Thoracic aorta (tissue), 2 donors: ENCODE measurements around the gene CELF4. TPM values are rescaled to one million over a fixed set of nuclear protein-coding genes. Genes with fewer than 3 reads are reported as not detected.
A peak's percentile ranks its signal among the peaks of the same experiment; 100 is the strongest.

Experiments
- ATAC-seq: fragments of 150-250 bp; one replicate; pipeline ENCODE4 v1.8.0; 2017; ENCODE audit warnings: low read depth; ENCODE audit not compliant: insufficient number of reproducible peaks, low FRiP score
- DNase-seq: peaks from one replicate; pipeline ENCODE4 v3.0.0-alpha.2; 2020; ENCODE audit warnings: low spot score
- H3K27ac ChIP-seq, 2 donors: fragments of 200-600 bp; sonication (generic); 1 replicate in 1 of 2; 2 replicates in 1 of 2; pipeline ENCODE4 v1.5.1; 2016; ENCODE audit warnings: mild to moderate bottlenecking in 2 of 2, moderate library complexity in 2 of 2
- H3K27me3 ChIP-seq: fragments of 200-600 bp; sonication (generic); replicated peaks from 2 replicates; pipeline ENCODE4 v1.6.0; 2016; ENCODE audit warnings: mild to moderate bottlenecking; ENCODE audit not compliant: insufficient read depth
- H3K36me3 ChIP-seq: fragments of 200-600 bp; sonication (generic); one replicate; pipeline ENCODE4 v1.5.1; 2016
- H3K4me1 ChIP-seq, 2 donors: fragments of 200-600 bp; sonication (generic); 1 replicate in 1 of 2; 2 replicates in 1 of 2; pipeline versions ENCODE4 v1.5.1 to v1.6.0; 2016; ENCODE audit warnings: low read depth in 2 of 2, mild to moderate bottlenecking in 1 of 2; ENCODE audit not compliant: control insufficient read depth in 1 of 2
- H3K4me3 ChIP-seq: fragments of 200-600 bp; sonication (generic); 2 replicates; pipeline ENCODE4 v1.5.1; 2016; ENCODE audit warnings: mild to moderate bottlenecking
- H3K9me3 ChIP-seq: fragments of 200-600 bp; sonication (generic); 2 replicates; pipeline ENCODE4 v1.5.1; 2016
- total RNA-seq, 2 donors: library from RNA; depleted of rRNA; stranded (reverse); fragments of >200 nt; gene quantifications; one replicate each; pipeline versions ENCODE4 v1.1.0 to v1.2.3, GENCODE V29; 2016
- TF ChIP-seq, protein P1 (sequence below): fragments of 200-600 bp; sonication (generic); IDR thresholded peaks from one replicate; pipeline ENCODE4 v1.5.1; 2019; ENCODE audit warnings: antibody characterized with exemption

CELF4 gene
- total RNA-seq, 2 donors from 2014 or later = not detected

DNA sequence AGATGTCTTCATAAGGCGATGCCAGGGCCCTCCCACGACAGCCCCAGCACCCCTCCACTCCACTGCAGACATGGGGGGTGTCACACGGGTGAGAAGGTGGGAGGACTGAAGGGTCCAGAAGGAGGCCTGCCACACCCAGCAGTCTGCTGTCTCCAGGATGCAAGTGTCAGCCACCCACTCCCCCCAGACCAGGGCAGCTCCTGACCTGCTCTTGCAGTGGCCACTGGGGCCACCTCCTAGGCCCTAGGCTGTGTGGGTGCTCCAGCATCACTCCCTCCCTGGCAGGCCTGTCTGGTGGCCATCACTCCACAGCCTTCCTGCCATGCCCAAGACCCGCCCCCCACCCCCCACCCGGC lies 171.0 kb downstream of the CELF4 start:
- no peak for DNase-seq
- no peak overlapping the region for H3K27ac ChIP-seq

DNA sequence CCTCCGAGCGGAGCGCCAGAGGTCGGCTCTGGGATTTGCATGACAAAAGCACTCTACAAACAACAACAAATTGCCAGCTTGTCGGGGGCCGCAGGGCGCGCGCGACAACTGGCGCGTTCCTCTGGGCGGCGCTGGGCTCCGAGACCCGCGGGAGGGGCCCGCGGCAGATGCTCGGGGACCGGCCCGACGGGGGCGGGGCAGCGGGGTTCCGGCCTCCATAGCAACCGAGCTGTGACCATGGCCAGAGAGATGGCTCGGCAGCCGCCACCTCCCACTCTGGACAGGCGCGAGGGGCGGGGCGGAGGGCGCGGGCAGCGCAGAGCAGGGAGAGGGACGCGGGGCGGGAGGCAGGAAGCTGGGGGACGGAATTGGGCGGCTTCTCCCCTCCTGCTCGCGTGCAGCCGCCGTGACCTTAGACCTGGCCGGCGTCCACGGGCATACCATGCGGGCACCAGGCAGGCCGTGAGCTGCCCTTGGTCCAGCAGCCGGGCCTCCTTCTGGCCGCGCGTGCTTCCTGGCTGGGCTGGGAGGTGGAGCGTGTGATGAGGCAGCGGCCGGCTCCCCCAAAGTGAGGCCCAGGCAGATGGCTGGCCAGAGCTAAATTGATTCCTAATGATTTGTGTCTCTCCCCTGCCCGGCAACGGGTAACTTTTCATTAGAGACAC lies 171.5 kb downstream of the CELF4 start:
- no peaks in the 10 kb centered on the region for H3K27me3 ChIP-seq
- H3K4me3 ChIP-seq = peak overlapping the region; percentile 74
- no peaks in the 10 kb centered on the region for H3K36me3 ChIP-seq
- H3K9me3 ChIP-seq = peaks cover 6% of the 10 kb centered on the region
- H3K27ac ChIP-seq = no peak overlapping the region
- DNase-seq (peak; percentile 7), ATAC-seq (peak; percentile 30)
- peaks cover 0 to 5% of the 10 kb centered on the region in 2 donors for H3K4me1 ChIP-seq
- TF ChIP-seq, protein P1, sequence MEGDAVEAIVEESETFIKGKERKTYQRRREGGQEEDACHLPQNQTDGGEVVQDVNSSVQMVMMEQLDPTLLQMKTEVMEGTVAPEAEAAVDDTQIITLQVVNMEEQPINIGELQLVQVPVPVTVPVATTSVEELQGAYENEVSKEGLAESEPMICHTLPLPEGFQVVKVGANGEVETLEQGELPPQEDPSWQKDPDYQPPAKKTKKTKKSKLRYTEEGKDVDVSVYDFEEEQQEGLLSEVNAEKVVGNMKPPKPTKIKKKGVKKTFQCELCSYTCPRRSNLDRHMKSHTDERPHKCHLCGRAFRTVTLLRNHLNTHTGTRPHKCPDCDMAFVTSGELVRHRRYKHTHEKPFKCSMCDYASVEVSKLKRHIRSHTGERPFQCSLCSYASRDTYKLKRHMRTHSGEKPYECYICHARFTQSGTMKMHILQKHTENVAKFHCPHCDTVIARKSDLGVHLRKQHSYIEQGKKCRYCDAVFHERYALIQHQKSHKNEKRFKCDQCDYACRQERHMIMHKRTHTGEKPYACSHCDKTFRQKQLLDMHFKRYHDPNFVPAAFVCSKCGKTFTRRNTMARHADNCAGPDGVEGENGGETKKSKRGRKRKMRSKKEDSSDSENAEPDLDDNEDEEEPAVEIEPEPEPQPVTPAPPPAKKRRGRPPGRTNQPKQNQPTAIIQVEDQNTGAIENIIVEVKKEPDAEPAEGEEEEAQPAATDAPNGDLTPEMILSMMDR = no peak

More for the DNA sequence above, 171.0 kb downstream of the CELF4 start:
- Histone ChIP-seq H3K9me3 (peaks cover 5% of the 10 kb centered on the region), H3K27me3 (no peaks in the 10 kb centered on the region), H3K4me1 (peaks cover 0 to 5% of the 10 kb centered on the region in 2 donors), H3K36me3 (no peaks in the 10 kb centered on the region), H3K4me3 (peak overlapping the region; percentile 74)
- ATAC-seq = no peak
- TF ChIP-seq, protein P1 = no peak

DNA sequence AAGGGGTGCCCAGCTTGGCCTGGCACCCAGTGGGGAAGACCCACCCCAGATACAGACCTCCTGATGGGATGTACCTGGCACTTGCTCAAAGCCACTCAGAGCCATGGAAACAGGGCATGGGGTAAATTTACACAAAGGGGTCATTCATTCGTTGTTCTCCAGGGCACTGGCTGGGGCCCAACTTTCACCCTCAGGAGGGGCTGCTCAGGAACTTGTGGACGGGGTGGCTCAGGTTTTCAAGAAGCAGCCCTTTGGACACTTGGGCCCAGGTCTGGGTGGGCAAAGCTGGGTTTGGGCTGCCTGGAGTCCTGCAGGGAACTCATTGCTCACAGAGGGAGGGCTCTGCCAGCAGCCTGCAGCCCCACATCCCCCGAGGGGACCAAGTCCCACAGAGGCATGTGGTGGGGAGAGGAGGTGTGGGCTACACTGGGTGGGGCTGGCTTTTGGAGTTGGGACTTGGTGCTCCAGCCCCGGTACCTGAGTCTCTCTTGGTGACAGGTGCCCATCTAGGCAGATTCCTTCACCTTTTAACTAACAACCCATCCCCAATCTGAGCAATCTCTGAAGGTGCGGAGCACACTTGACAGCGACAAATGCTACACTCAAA lies 172.3 kb downstream of the CELF4 start:
- H3K4me3 ChIP-seq = peak overlapping the region; percentile 74
- no peak for ATAC-seq

DNA sequence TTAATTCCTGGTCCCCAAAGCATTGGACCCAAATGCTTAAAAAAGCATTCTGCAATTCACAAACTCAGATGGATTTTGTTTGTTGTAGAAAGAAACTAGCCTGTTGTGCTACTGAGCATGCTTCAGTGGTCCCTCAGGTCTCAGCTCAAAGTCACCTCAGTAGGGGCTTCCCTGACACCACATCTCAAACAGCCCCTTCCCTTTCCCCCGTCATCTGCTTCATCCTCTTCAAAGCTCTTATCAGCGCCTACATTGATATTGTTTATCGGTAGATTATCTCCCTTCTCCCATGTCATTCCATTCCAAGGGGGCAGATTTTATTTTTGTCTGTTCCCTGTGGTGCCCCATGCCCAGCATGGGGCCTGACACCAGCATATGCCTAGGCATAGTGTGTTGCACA lies 172.9 kb downstream of the CELF4 start:
- Histone ChIP-seq H3K36me3 (no peaks in the 10 kb centered on the region), H3K4me3 (no peak overlapping the region), H3K27ac (no peak overlapping the region), H3K9me3 (peaks cover 6% of the 10 kb centered on the region), H3K4me1 (peaks cover 0 to 5% of the 10 kb centered on the region in 2 donors), H3K27me3 (no peaks in the 10 kb centered on the region)
- ATAC-seq = no peak
- TF ChIP-seq, protein P1 = no peak
- DNase-seq = no peak

More for the DNA sequence above, 172.3 kb downstream of the CELF4 start:
- peaks cover 0 to 5% of the 10 kb centered on the region in 2 donors for H3K4me1 ChIP-seq
- peaks cover 6% of the 10 kb centered on the region for H3K9me3 ChIP-seq
- H3K27ac ChIP-seq = no peak overlapping the region
- no peak for DNase-seq
- TF ChIP-seq, protein P1 = no peak
- no peaks in the 10 kb centered on the region for H3K27me3 ChIP-seq
- no peaks in the 10 kb centered on the region for H3K36me3 ChIP-seq

DNA sequence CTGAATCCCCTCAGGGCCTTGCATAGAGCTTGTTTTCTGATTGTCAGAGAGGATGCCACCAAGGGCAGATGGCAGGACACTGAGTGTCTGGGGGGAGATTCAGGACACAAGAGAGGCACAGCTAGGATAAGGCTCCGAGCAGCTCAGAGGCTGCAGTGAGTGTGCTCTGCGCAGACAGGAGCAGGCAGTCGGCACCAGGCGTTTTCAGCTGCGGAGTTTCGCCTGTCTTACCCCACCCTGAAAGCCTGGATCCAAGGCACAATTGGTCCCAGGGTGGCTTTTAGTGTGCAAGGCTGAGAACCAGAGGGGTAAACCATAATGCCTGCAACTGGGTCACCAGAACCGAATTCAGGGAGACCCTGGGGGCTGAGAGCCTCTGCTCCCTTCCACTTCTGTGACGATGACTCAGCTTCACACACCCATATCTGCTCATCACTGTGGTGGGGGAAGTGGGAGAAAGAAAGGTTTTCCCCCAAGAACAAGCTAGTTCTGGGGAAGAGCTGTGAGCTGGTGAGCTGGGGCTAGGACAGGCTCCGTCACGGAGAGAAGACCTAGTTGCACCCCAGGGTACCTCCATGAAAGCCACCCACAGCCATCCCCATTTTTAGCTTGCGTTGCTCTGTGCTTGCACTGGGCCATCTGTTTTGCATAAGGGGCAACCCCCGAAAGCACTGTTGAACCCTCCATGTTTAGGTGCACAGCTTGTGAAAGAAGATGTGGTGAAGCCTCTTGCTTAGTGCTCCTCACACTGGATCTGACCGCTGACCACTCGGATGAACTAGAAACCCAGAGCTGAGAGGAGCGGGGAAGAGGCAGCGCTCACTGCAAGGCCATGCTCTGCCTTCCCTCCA lies 173.7 kb downstream of the CELF4 start:
- Histone ChIP-seq H3K9me3 (peaks cover 6% of the 10 kb centered on the region), H3K4me1 (peaks cover 0 to 5% of the 10 kb centered on the region in 2 donors), H3K27me3 (no peaks in the 10 kb centered on the region), H3K27ac (no peak overlapping the region), H3K36me3 (no peaks in the 10 kb centered on the region), H3K4me3 (no peak overlapping the region)
- ATAC-seq = no peak
- DNase-seq = no peak
- TF ChIP-seq, protein P1 = no peak
